ENCODE results near the gene RPLP1.

DNA sequence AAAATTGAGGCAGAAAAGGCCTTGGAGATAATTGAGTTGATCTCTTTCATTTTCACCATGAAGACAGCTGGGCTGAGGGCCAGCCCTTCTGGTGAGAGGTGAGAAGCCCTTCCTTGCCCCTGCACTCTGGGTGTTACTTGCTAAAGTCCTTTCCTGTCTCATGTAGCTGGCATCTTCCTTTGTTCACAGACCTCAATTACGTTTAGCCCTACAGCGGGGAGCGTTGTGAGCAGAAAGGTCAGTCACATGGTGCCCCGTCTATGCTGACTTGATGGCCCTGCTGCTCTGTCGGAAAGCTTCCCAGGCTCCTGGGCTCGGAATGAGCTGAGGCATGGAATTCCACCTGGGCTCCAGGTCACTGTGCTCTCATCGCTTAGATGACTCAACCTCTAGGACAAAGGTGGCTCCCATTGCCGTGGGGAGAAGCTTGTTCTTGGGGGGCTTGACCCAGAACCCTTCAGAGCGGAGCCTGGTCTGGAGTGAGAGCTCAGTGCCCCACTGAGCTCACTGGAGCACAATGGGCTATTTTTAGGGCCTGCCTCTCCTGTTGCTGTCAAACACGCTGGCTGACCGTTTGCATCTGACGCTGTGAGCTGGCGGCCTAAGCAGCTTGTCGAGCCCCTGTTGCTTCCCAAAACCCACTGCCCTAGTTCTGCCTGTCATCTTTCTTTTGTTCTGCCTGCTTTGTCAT, 47.0 kb downstream of the RPLP1 start:
- TF ChIP-seq, protein P1, sequence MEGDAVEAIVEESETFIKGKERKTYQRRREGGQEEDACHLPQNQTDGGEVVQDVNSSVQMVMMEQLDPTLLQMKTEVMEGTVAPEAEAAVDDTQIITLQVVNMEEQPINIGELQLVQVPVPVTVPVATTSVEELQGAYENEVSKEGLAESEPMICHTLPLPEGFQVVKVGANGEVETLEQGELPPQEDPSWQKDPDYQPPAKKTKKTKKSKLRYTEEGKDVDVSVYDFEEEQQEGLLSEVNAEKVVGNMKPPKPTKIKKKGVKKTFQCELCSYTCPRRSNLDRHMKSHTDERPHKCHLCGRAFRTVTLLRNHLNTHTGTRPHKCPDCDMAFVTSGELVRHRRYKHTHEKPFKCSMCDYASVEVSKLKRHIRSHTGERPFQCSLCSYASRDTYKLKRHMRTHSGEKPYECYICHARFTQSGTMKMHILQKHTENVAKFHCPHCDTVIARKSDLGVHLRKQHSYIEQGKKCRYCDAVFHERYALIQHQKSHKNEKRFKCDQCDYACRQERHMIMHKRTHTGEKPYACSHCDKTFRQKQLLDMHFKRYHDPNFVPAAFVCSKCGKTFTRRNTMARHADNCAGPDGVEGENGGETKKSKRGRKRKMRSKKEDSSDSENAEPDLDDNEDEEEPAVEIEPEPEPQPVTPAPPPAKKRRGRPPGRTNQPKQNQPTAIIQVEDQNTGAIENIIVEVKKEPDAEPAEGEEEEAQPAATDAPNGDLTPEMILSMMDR (IDR thresholded peaks at IDR 0.05; ENCODE audit: borderline replicate concordance, extremely low read depth, low read length, poor library complexity, severe bottlenecking): no peak
- no peak for TF ChIP-seq EZH2 (IDR thresholded peaks at IDR 0.05; ENCODE audit: borderline replicate concordance, low read depth, low read length, severe bottlenecking)
